Heart left ventricle (tissue), 16 donors: ENCODE data around the gene TTC39C. TPM values are rescaled to one million over a fixed set of nuclear protein-coding genes. Genes with fewer than 3 reads are reported as not detected.
"Not testable (repeated sequence)": the region's sequence is repeated elsewhere in the genome, so short reads cannot be mapped to it uniquely, and the experiment has no call there.

Experiments
- ATAC-seq, 4 donors: fragments of 200-7000 bp; cut with Tn5 transposase; one replicate each; pipeline ENCODE4 v1.9.1; 2020 to 2022; ENCODE audit warnings: moderate library complexity in 4 of 4, mild to moderate bottlenecking in 3 of 4, moderate number of reproducible peaks in 1 of 4
- DNase-seq, 5 donors: peaks; one replicate each; pipeline ENCODE4 v3.0.0-alpha.2; 2020
- H3K27ac ChIP-seq, 12 donors: fragments of 200-600 bp; sonication (generic) in 4 of 12; one replicate each; pipeline versions ENCODE4 v1.5.0 to v1.8.0; 2016 to 2022; ENCODE audit warnings: mild to moderate bottlenecking in 2 of 12
- H3K27me3 ChIP-seq, 9 donors: fragments of 200-600 bp; sonication (generic) in 2 of 9; one replicate each; pipeline versions ENCODE4 v1.5.1 to v1.8.0; 2016 to 2022; ENCODE audit warnings: mild to moderate bottlenecking in 3 of 9
- H3K36me3 ChIP-seq, 9 donors: fragments of 200-600 bp; sonication (generic) in 2 of 9; one replicate each; pipeline versions ENCODE4 v1.5.0 to v1.8.0; 2018 to 2022; ENCODE audit warnings: mild to moderate bottlenecking in 2 of 9
- H3K4me1 ChIP-seq, 12 donors: fragments of 200-600 bp; sonication (generic) in 4 of 12; one replicate each; pipeline versions ENCODE4 v1.5.0 to v1.8.0; 2016 to 2022; ENCODE audit warnings: mild to moderate bottlenecking in 3 of 12
- H3K4me3 ChIP-seq, 12 donors: fragments of 200-600 bp; sonication (generic) in 4 of 12; one replicate each; pipeline versions ENCODE4 v1.5.0 to v1.8.0; 2017 to 2022; ENCODE audit warnings: mild to moderate bottlenecking in 9 of 12, moderate library complexity in 4 of 12
- H3K9me3 ChIP-seq, 12 donors: fragments of 200-600 bp; sonication (generic) in 4 of 12; one replicate each; pipeline versions ENCODE4 v1.5.0 to v1.8.0; 2016 to 2022; ENCODE audit warnings: mild to moderate bottlenecking in 1 of 12
- POLR2A ChIP-seq, 2 donors: fragments of 450-650 bp; IDR thresholded peaks; one replicate each; pipeline ENCODE4 v1.6.1; 2017; ENCODE audit warnings: antibody characterized with exemption in 2 of 2, mild to moderate bottlenecking in 2 of 2, moderate library complexity in 2 of 2
- WGBS, 4 donors: extraction: QIAGEN DNeasy Blood & Tissue Kit in 2 of 4; methylation state at CpG; one replicate each; pipeline versions ENCODE4 v1.1.5 to v1.1.7; 2013 to 2018; 5-methylcytosine and 5-hydroxymethylcytosine counted together
- intact Hi-C, 10 donors: fragments of 100-400 bp; cut with DNase I; formaldehyde crosslinking; loops; one replicate each; pipeline versions ENCODE4 v1.11.1 to v1.14.2; 2022
- polyA plus RNA-seq, 2 donors: library from polyadenylated mRNA; stranded (reverse); fragments of 200-250 nt; gene quantifications; one replicate each; pipeline ENCODE4 v1.2.3, GENCODE V29; 2013
- total RNA-seq, 9 donors: library from RNA; depleted of rRNA in 2 of 9; stranded (reverse); fragments of >200 nt in 2 of 9; fragmentation: NEBNext Ultra II Directional in 3 of 9; extraction: Animal tissue kit (Norgen Biotek cat#: 25700) in 3 of 9; gene quantifications; one replicate each; pipeline versions ENCODE4 v1.1.0 to v1.2.4, GENCODE V29; 2016 to 2023
- TF ChIP-seq, protein P1 (sequence below), 12 donors: fragments of 200-600 bp; sonication (generic) in 4 of 12; IDR thresholded peaks; one replicate each; pipeline versions ENCODE4 v1.5.0 to v1.8.0; 2018 to 2022; ENCODE audit warnings: antibody characterized with exemption in 12 of 12, mild to moderate bottlenecking in 5 of 12
- donor health status: ischemic (EF 13 %, LVEDD 7.1; RV severe dilation, severe dysfunction).
- donor health status: healthy with polysubstance abuse.
- donor health status: DM: no; HTN: yes; CAD: no.
- donor health status: DM: no; HTN: no; CAD: no.
- donor health status: ischemic (EF 25% LVEDD 6.9; RV normal size, moderate dysfunction).
- donor health status: ischemic (EF 25% LVEDD 5.7; RV mildly dilated, moderate dysfunction).
- donor health status: healthy.
- donor health status: DM: yes; HTN: yes; CAD: no.
- donor health status: ischemic (EF 35%, LVEDD 5.7; RV mildly dilated, moderate dysfunction).
- donor health status: nonischemic (EF 11% LVEDD 7.7; RV severe dilation, severe dysfunction).
- donor health status: DM: yes; HTN: yes; CAD: no.
- donor health status: PGD.
- donor health status: ischemic (EF 29% LVEDD 5.4; RV normal size, mild dysfunction).
- donor health status: nonischemic (EF 23%, LVEDD 6.1; RV moderate dilation, normal function).

TTC39C gene
- total and polyA plus RNA-seq, 11 donors, result 2.3 to 12.8 (median 4.7) TPM

GRCh38 chr18:24057804-24058203 is 43.2 kb downstream of the TTC39C start:
- no peak overlapping the region for H3K27ac ChIP-seq
- H3K4me1 ChIP-seq, result peaks cover 0 to 25% (median 0%) of the 10 kb centered on the region in 12 donors
- WGBS, 4 donors, result 92 to 100% (median 97%) methylated on average over 1 of the region's 1 CpG
- intact Hi-C loops, result no loop called here
- no peaks in the 10 kb centered on the region for H3K9me3 ChIP-seq
- ATAC-seq (no peak), DNase-seq (no peak)
- H3K27me3 ChIP-seq, result no peaks in the 10 kb centered on the region
- TF ChIP-seq, protein P1, sequence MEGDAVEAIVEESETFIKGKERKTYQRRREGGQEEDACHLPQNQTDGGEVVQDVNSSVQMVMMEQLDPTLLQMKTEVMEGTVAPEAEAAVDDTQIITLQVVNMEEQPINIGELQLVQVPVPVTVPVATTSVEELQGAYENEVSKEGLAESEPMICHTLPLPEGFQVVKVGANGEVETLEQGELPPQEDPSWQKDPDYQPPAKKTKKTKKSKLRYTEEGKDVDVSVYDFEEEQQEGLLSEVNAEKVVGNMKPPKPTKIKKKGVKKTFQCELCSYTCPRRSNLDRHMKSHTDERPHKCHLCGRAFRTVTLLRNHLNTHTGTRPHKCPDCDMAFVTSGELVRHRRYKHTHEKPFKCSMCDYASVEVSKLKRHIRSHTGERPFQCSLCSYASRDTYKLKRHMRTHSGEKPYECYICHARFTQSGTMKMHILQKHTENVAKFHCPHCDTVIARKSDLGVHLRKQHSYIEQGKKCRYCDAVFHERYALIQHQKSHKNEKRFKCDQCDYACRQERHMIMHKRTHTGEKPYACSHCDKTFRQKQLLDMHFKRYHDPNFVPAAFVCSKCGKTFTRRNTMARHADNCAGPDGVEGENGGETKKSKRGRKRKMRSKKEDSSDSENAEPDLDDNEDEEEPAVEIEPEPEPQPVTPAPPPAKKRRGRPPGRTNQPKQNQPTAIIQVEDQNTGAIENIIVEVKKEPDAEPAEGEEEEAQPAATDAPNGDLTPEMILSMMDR (IDR thresholded peaks at IDR 0.05), result no peak
- no peak for TF ChIP-seq POLR2A (IDR thresholded peaks at IDR 0.05)
- H3K36me3 ChIP-seq, result no peaks in the 10 kb centered on the region
- H3K4me3 ChIP-seq, result no peak overlapping the region

DNA sequence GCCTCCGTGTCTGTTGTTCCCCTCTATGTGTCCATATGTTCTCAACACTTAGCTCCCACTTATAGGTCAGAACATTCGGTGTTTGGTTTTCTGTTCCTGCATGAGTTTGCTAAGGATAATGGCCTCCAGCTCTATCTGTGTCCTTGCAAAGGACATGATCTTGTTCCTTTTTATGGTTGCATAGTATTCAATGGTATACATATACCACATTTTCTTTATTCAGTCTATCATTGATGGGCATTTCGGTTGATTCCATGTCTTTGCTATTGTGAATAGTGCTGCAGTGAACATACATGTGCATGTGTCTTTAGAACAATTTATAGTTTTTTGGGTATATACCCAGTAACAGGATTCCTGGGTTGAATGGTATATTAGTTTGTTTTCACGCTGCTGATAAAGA is 44.8 kb downstream of the TTC39C start:
- ATAC-seq, H3K9me3 ChIP-seq, H3K4me3 ChIP-seq, intact Hi-C loops, H3K27ac ChIP-seq, H3K36me3 ChIP-seq, DNase-seq, H3K27me3 ChIP-seq: not testable (repeated sequence)
- 80 to 96% (median 89%) methylated on average over 4 of the region's 4 CpGs for WGBS, 4 donors
- H3K4me1 ChIP-seq, result peaks cover 0 to 10% (median 0%) of the 10 kb centered on the region in 12 donors

GRCh38 chr18:24060644-24061043 is 46.1 kb downstream of the TTC39C start:
- Histone ChIP-seq H3K9me3 (no peaks in the 10 kb centered on the region), H3K36me3 (no peaks in the 10 kb centered on the region), H3K4me1 (peaks cover 0 to 8% (median 0%) of the 10 kb centered on the region in 12 donors), H3K27me3 (no peaks in the 10 kb centered on the region), H3K27ac (no peak overlapping the region), H3K4me3 (no peak overlapping the region)
- TF ChIP-seq, protein P1 (IDR thresholded peaks at IDR 0.05), result no peak
- no peak for TF ChIP-seq POLR2A (IDR thresholded peaks at IDR 0.05)
- DNase-seq (no peak), ATAC-seq (no peak)
- 83 to 95% (median 90%) methylated on average over 2 of the region's 2 CpGs for WGBS, 4 donors
- intact Hi-C loops, result loop anchor here in 1 of 10 donors (10.0 kb wide), 1 partner anchor 46 kb away; the partner anchor contains the start of gene TTC39C

GRCh38 chr18:24063121-24063731 is 48.7 kb downstream of the TTC39C start:
- peaks cover 0 to 17% (median 0%) of the 10 kb centered on the region in 9 donors for H3K36me3 ChIP-seq
- H3K27me3 ChIP-seq, result no peaks in the 10 kb centered on the region
- WGBS, 4 donors, result 89 to 98% (median 96%) methylated on average over 4 of the region's 4 CpGs
- H3K4me1 ChIP-seq, result peaks cover 0 to 13% (median 0%) of the 10 kb centered on the region in 12 donors
- TF ChIP-seq, protein P1 (IDR thresholded peaks at IDR 0.05), result no peak
- no peak for TF ChIP-seq POLR2A (IDR thresholded peaks at IDR 0.05)
- intact Hi-C loops, result loop anchor here in 1 of 10 donors (10.0 kb wide), 1 partner anchor 48 kb away; the partner anchor contains the start of gene TTC39C
- no peak for ATAC-seq
- H3K4me3 ChIP-seq, result no peak overlapping the region
- H3K9me3 ChIP-seq, result no peaks in the 10 kb centered on the region
- no peak for DNase-seq
- H3K27ac ChIP-seq, result no peak overlapping the region
